ENCODE measurements around the gene SSH3. TPM values are rescaled to one million over a fixed set of nuclear protein-coding genes. Genes with fewer than 3 reads are reported as not detected.

SSH3 gene
- total and polyA plus RNA-seq, 2 donors (not counting 1 experiment from before 2014, with no cell fraction given), result 6.9 to 15.7 TPM

DNA sequence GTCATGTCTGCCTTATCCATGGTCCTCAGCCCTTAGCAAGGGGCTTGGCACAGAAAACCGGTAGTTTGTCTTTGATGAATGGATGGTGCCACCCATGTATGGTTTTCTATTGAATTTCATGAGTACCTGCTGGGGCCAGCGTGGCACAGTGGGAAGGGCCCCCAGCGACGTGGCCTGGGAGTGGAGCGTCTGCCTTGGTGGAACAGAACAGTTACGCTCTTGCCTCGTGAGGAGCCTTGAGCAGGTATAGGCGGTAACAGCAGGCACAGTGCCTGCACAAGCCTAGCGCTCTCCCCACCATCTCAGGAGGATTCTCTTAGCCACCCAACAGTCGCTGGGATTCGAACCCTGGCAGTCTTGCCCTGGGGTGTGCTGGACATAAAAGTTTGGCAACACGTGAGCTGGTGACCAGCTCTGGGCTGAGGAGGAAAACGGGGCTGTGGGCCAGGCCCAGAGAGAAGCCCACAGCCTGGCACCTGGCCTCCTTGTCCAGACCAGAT is 3.0 kb upstream of the SSH3 start:
- Histone ChIP-seq H3K9me3 (ENCODE audit: control insufficient read depth, insufficient read depth, low read depth, low read length) (no peaks in the 10 kb centered on the region), H3K4me1 (ENCODE audit: control insufficient read depth, extremely low read depth, insufficient read depth, low read length) (peaks cover 9% of the 10 kb centered on the region), H3K4me3 (replicated peaks in 1 of 4; ENCODE audit: control extremely low read depth in 1 of 4, insufficient read depth in 1 of 4, low read depth in 3 of 4, low read length in 4 of 4) (no peak overlapping the region), H3K9ac (ENCODE audit: insufficient read depth, low read length) (no peak overlapping the region), H2AFZ (ENCODE audit: low read length) (no peak overlapping the region), H3K4me2 (ENCODE audit: extremely low read depth, insufficient read depth, low read length) (no peak overlapping the region), H4K20me1 (ENCODE audit: control insufficient read depth, extremely low read depth, insufficient read depth, low read length) (no peaks in the 10 kb centered on the region), H3K79me2 (ENCODE audit: control insufficient read depth, insufficient read depth, low read length) (no peaks in the 10 kb centered on the region), H3K27me3 (ENCODE audit: control insufficient read depth, insufficient read depth, low read length) (no peaks in the 10 kb centered on the region), H3K36me3 (ENCODE audit: control insufficient read depth, insufficient read depth, low read length) (peaks cover 11% of the 10 kb centered on the region), H3K27ac (ENCODE audit: insufficient read depth, low read length) (no peak overlapping the region)
- TF ChIP-seq, protein P1, sequence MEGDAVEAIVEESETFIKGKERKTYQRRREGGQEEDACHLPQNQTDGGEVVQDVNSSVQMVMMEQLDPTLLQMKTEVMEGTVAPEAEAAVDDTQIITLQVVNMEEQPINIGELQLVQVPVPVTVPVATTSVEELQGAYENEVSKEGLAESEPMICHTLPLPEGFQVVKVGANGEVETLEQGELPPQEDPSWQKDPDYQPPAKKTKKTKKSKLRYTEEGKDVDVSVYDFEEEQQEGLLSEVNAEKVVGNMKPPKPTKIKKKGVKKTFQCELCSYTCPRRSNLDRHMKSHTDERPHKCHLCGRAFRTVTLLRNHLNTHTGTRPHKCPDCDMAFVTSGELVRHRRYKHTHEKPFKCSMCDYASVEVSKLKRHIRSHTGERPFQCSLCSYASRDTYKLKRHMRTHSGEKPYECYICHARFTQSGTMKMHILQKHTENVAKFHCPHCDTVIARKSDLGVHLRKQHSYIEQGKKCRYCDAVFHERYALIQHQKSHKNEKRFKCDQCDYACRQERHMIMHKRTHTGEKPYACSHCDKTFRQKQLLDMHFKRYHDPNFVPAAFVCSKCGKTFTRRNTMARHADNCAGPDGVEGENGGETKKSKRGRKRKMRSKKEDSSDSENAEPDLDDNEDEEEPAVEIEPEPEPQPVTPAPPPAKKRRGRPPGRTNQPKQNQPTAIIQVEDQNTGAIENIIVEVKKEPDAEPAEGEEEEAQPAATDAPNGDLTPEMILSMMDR (conservative IDR thresholded peaks at IDR 0.05 in 1 of 2, IDR thresholded peaks at IDR 0.05 in 1 of 2; ENCODE audit: low read depth in 1 of 2, low read length in 2 of 2), result no peak
- no peak for TF ChIP-seq EZH2 (IDR thresholded peaks at IDR 0.05; ENCODE audit: low read length, missing control alignments)
- DNase-seq (ENCODE audit: low read depth in 2 of 2), result no peak

DNA sequence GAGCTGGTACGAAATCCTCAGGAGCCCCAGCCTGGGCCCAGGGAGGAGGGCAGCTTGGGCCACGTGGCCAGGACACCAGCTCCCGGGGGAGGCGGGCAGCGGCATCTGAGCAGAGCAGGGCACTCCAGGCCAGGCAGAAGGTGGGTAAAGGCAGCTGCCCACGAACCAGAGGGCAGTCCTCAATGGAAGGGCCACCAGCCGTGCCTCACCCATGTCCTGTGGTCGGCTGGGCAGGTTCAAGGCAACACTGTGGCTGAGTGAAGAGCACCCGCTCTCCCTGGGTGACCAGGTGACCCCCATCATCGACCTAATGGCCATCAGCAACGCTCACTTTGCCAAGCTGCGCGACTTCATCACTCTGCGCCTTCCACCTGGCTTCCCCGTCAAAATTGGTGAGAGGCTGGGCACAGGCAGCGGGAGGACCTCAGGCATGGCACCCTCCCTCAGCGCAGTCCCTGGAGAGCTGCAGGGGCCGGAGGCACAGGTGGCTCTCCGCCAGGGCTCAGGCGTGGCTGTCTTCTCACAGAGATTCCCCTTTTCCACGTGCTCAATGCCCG is 2.5 kb upstream of the SSH3 start:
- DNase-seq (ENCODE audit: low read depth in 2 of 2), result no peak
- Histone ChIP-seq H2AFZ (ENCODE audit: low read length) (no peak overlapping the region), H3K27me3 (ENCODE audit: control insufficient read depth, insufficient read depth, low read length) (no peaks in the 10 kb centered on the region), H3K79me2 (ENCODE audit: control insufficient read depth, insufficient read depth, low read length) (no peaks in the 10 kb centered on the region), H3K4me1 (ENCODE audit: control insufficient read depth, extremely low read depth, insufficient read depth, low read length) (peaks cover 9% of the 10 kb centered on the region), H3K9me3 (ENCODE audit: control insufficient read depth, insufficient read depth, low read depth, low read length) (no peaks in the 10 kb centered on the region), H3K9ac (ENCODE audit: insufficient read depth, low read length) (no peak overlapping the region), H3K4me3 (replicated peaks in 1 of 4; ENCODE audit: control extremely low read depth in 1 of 4, insufficient read depth in 1 of 4, low read depth in 3 of 4, low read length in 4 of 4) (no peak overlapping the region), H3K27ac (ENCODE audit: insufficient read depth, low read length) (no peak overlapping the region), H4K20me1 (ENCODE audit: control insufficient read depth, extremely low read depth, insufficient read depth, low read length) (no peaks in the 10 kb centered on the region), H3K36me3 (ENCODE audit: control insufficient read depth, insufficient read depth, low read length) (peaks cover 11% of the 10 kb centered on the region), H3K4me2 (ENCODE audit: extremely low read depth, insufficient read depth, low read length) (no peak overlapping the region)
- TF ChIP-seq, protein P1 (conservative IDR thresholded peaks at IDR 0.05 in 1 of 2, IDR thresholded peaks at IDR 0.05 in 1 of 2; ENCODE audit: low read depth in 1 of 2, low read length in 2 of 2), result no peak
- no peak for TF ChIP-seq EZH2 (IDR thresholded peaks at IDR 0.05; ENCODE audit: low read length, missing control alignments)

- Histone ChIP-seq H3K27ac (ENCODE audit: insufficient read depth, low read length) (no peak overlapping the region), H3K36me3 (ENCODE audit: control insufficient read depth, insufficient read depth, low read length) (peaks cover 11% of the 10 kb centered on the region), H3K9ac (ENCODE audit: insufficient read depth, low read length) (no peak overlapping the region), H3K27me3 (ENCODE audit: control insufficient read depth, insufficient read depth, low read length) (no peaks in the 10 kb centered on the region), H3K4me2 (ENCODE audit: extremely low read depth, insufficient read depth, low read length) (no peak overlapping the region), H3K79me2 (ENCODE audit: control insufficient read depth, insufficient read depth, low read length) (no peaks in the 10 kb centered on the region), H3K4me3 (replicated peaks in 1 of 4; ENCODE audit: control extremely low read depth in 1 of 4, insufficient read depth in 1 of 4, low read depth in 3 of 4, low read length in 4 of 4) (no peak overlapping the region), H3K4me1 (ENCODE audit: control insufficient read depth, extremely low read depth, insufficient read depth, low read length) (peaks cover 9% of the 10 kb centered on the region), H2AFZ (ENCODE audit: low read length) (no peak overlapping the region), H4K20me1 (ENCODE audit: control insufficient read depth, extremely low read depth, insufficient read depth, low read length) (no peaks in the 10 kb centered on the region), H3K9me3 (ENCODE audit: control insufficient read depth, insufficient read depth, low read depth, low read length) (no peaks in the 10 kb centered on the region)
- TF ChIP-seq, protein P1 (conservative IDR thresholded peaks at IDR 0.05 in 1 of 2, IDR thresholded peaks at IDR 0.05 in 1 of 2; ENCODE audit: low read depth in 1 of 2, low read length in 2 of 2), result no peak
- TF ChIP-seq EZH2 (IDR thresholded peaks at IDR 0.05; ENCODE audit: low read length, missing control alignments), result no peak
- no peak for DNase-seq (ENCODE audit: low read depth in 2 of 2)
These were observed 1.9 kb upstream of the SSH3 start for GRCh38 chr11:67301313-67301921.

Data from fibroblast of lung (primary cell).